Heart left ventricle (tissue), 16 donors: ENCODE measurements around the gene PIP5KL1. TPM values are rescaled to one million over a fixed set of nuclear protein-coding genes. Genes with fewer than 3 reads are reported as not detected.
A peak's percentile ranks its signal among the peaks of the same experiment; 100 is the strongest.

Source experiments
- ATAC-seq, 4 donors: fragments of 200-7000 bp; cut with Tn5 transposase; one replicate each; pipeline ENCODE4 v1.9.1; 2020 to 2022; ENCODE audit warnings: moderate library complexity in 4 of 4, mild to moderate bottlenecking in 3 of 4, moderate number of reproducible peaks in 1 of 4
- DNase-seq, 5 donors: peaks; one replicate each; pipeline ENCODE4 v3.0.0-alpha.2; 2020
- H3K27ac ChIP-seq, 12 donors: fragments of 200-600 bp; sonication (generic) in 4 of 12; one replicate each; pipeline versions ENCODE4 v1.5.0 to v1.8.0; 2016 to 2022; ENCODE audit warnings: mild to moderate bottlenecking in 2 of 12
- H3K27me3 ChIP-seq, 9 donors: fragments of 200-600 bp; sonication (generic) in 2 of 9; one replicate each; pipeline versions ENCODE4 v1.5.1 to v1.8.0; 2016 to 2022; ENCODE audit warnings: mild to moderate bottlenecking in 3 of 9
- H3K36me3 ChIP-seq, 9 donors: fragments of 200-600 bp; sonication (generic) in 2 of 9; one replicate each; pipeline versions ENCODE4 v1.5.0 to v1.8.0; 2018 to 2022; ENCODE audit warnings: mild to moderate bottlenecking in 2 of 9
- H3K4me1 ChIP-seq, 12 donors: fragments of 200-600 bp; sonication (generic) in 4 of 12; one replicate each; pipeline versions ENCODE4 v1.5.0 to v1.8.0; 2016 to 2022; ENCODE audit warnings: mild to moderate bottlenecking in 3 of 12
- H3K4me3 ChIP-seq, 12 donors: fragments of 200-600 bp; sonication (generic) in 4 of 12; one replicate each; pipeline versions ENCODE4 v1.5.0 to v1.8.0; 2017 to 2022; ENCODE audit warnings: mild to moderate bottlenecking in 9 of 12, moderate library complexity in 4 of 12
- H3K9me3 ChIP-seq, 12 donors: fragments of 200-600 bp; sonication (generic) in 4 of 12; one replicate each; pipeline versions ENCODE4 v1.5.0 to v1.8.0; 2016 to 2022; ENCODE audit warnings: mild to moderate bottlenecking in 1 of 12
- CTCF ChIP-seq, 12 donors: fragments of 200-600 bp; sonication (generic) in 4 of 12; IDR thresholded peaks; one replicate each; pipeline versions ENCODE4 v1.5.0 to v1.8.0; 2018 to 2022; ENCODE audit warnings: antibody characterized with exemption in 12 of 12, mild to moderate bottlenecking in 5 of 12
- POLR2A ChIP-seq, 2 donors: fragments of 450-650 bp; IDR thresholded peaks; one replicate each; pipeline ENCODE4 v1.6.1; 2017; ENCODE audit warnings: antibody characterized with exemption in 2 of 2, mild to moderate bottlenecking in 2 of 2, moderate library complexity in 2 of 2
- WGBS, 4 donors: extraction: QIAGEN DNeasy Blood & Tissue Kit in 2 of 4; methylation state at CpG; one replicate each; pipeline versions ENCODE4 v1.1.5 to v1.1.7; 2013 to 2018; 5-methylcytosine and 5-hydroxymethylcytosine counted together
- intact Hi-C, 10 donors: fragments of 100-400 bp; cut with DNase I; formaldehyde crosslinking; loops; one replicate each; pipeline versions ENCODE4 v1.11.1 to v1.14.2; 2022
- polyA plus RNA-seq, 2 donors: library from polyadenylated mRNA; stranded (reverse); fragments of 200-250 nt; gene quantifications; one replicate each; pipeline ENCODE4 v1.2.3, GENCODE V29; 2013
- total RNA-seq, 9 donors: library from RNA; depleted of rRNA in 2 of 9; stranded (reverse); fragments of >200 nt in 2 of 9; fragmentation: NEBNext Ultra II Directional in 3 of 9; extraction: Animal tissue kit (Norgen Biotek cat#: 25700) in 3 of 9; gene quantifications; one replicate each; pipeline versions ENCODE4 v1.1.0 to v1.2.4, GENCODE V29; 2016 to 2023
- donor health status: ischemic (EF 13 %, LVEDD 7.1; RV severe dilation, severe dysfunction).
- donor health status: healthy with polysubstance abuse.
- donor health status: DM: no; HTN: yes; CAD: no.
- donor health status: DM: no; HTN: no; CAD: no.
- donor health status: ischemic (EF 25% LVEDD 6.9; RV normal size, moderate dysfunction).
- donor health status: ischemic (EF 25% LVEDD 5.7; RV mildly dilated, moderate dysfunction).
- donor health status: healthy.
- donor health status: DM: yes; HTN: yes; CAD: no.
- donor health status: ischemic (EF 35%, LVEDD 5.7; RV mildly dilated, moderate dysfunction).
- donor health status: nonischemic (EF 11% LVEDD 7.7; RV severe dilation, severe dysfunction).
- donor health status: DM: yes; HTN: yes; CAD: no.
- donor health status: PGD.
- donor health status: ischemic (EF 29% LVEDD 5.4; RV normal size, mild dysfunction).
- donor health status: nonischemic (EF 23%, LVEDD 6.1; RV moderate dilation, normal function).

The PIP5KL1 gene
- total and polyA plus RNA-seq, 11 donors: 0.12 to 0.77 (median 0.50) TPM; not detected in 2

GRCh38 chr9:127950513-127951289 lies 20.1 kb upstream of the PIP5KL1 start:
- DNase-seq (peak in 4 of 5 donors; percentile 65 to 78 (median 72)), ATAC-seq (peak; percentile 56 to 82 (median 68))
- H3K27me3 ChIP-seq: no peaks in the 10 kb centered on the region
- 34 to 44% (median 37%) methylated on average over 21 of the region's 21 CpGs for WGBS, 4 donors
- H3K27ac ChIP-seq: peak overlapping the region; percentile 53 to 90 (median 80)
- H3K9me3 ChIP-seq: no peaks in the 10 kb centered on the region
- H3K4me1 ChIP-seq: peaks cover 0 to 91% (median 53%) of the 10 kb centered on the region in 12 donors
- intact Hi-C loops: no loop called here
- H3K36me3 ChIP-seq: peaks cover 0 to under 1% (median 0%) of the 10 kb centered on the region in 9 donors
- H3K4me3 ChIP-seq: peak overlapping the region in 4 of 12 donors; percentile 4 to 27 (median 20)
- no peak for TF ChIP-seq POLR2A (IDR thresholded peaks at IDR 0.05)
- no peak for TF ChIP-seq CTCF (IDR thresholded peaks at IDR 0.05)

- intact Hi-C loops: loop anchor here in 2 of 10 donors (1.0 to 5.0 kb wide), 2 partner anchors 22 to 167 kb away; no protein-coding TSS in a partner anchor
- no peak for TF ChIP-seq CTCF (IDR thresholded peaks at IDR 0.05)
- TF ChIP-seq POLR2A (IDR thresholded peaks at IDR 0.05): no peak
- WGBS, 4 donors: 49 to 62% (median 52%) methylated on average over 17 of the region's 17 CpGs
- peak overlapping the region in 5 of 12 donors; percentile 12 to 27 (median 19) for H3K4me3 ChIP-seq
- ATAC-seq: peak; percentile 10 to 61 (median 40)
- peak in 3 of 5 donors; percentile 62 to 72 (median 68) for DNase-seq
- H3K4me1 ChIP-seq: peaks cover 0 to 86% (median 48%) of the 10 kb centered on the region in 12 donors
- no peaks in the 10 kb centered on the region for H3K27me3 ChIP-seq
- no peaks in the 10 kb centered on the region for H3K9me3 ChIP-seq
- peak overlapping the region; percentile 53 to 90 (median 80) for H3K27ac ChIP-seq
- peaks cover 0 to 8% (median 6%) of the 10 kb centered on the region in 9 donors for H3K36me3 ChIP-seq
Observed at GRCh38 chr9:127949827-127950512, 19.4 kb upstream of the PIP5KL1 start.

GRCh38 chr9:127947841-127948710 lies 17.5 kb upstream of the PIP5KL1 start:
- H3K27ac ChIP-seq: peak overlapping the region in 10 of 12 donors; percentile 13 to 85 (median 39)
- DNase-seq: peak in 1 of 5 donors; percentile 25
- no peaks in the 10 kb centered on the region for H3K9me3 ChIP-seq
- H3K4me3 ChIP-seq: no peak overlapping the region
- intact Hi-C loops: loop anchor here in 2 of 10 donors (1.0 to 5.0 kb wide), 2 partner anchors 86 to 169 kb away; no protein-coding TSS in a partner anchor
- H3K27me3 ChIP-seq: no peaks in the 10 kb centered on the region
- H3K4me1 ChIP-seq: peaks cover 0 to 67% (median 42%) of the 10 kb centered on the region in 12 donors
- peak in 1 of 4 donors; percentile 3 for ATAC-seq
- peaks cover 0 to 22% (median 17%) of the 10 kb centered on the region in 9 donors for H3K36me3 ChIP-seq
- 78 to 89% (median 83%) methylated on average over 12 to 17 of the region's 17 CpGs for WGBS, 4 donors
- TF ChIP-seq POLR2A (IDR thresholded peaks at IDR 0.05) (no peak), CTCF (IDR thresholded peaks at IDR 0.05) (no peak)
